ENCODE measurements around the gene ADTRP.

Gene ADTRP

GRCh38 chr6:11754625-11755271, 23.9 kb downstream of the ADTRP start:
- DNase-seq: no peak

- DNase-seq: no peak
These were observed 24.8 kb downstream of the ADTRP start for GRCh38 chr6:11753798-11754197.

- DNase-seq: no peak
These were observed 26.2 kb downstream of the ADTRP start for GRCh38 chr6:11752360-11752759.

- no peak for DNase-seq
These were observed 27.9 kb downstream of the ADTRP start for GRCh38 chr6:11750682-11751081.

- DNase-seq: no peak
These were observed 29.9 kb downstream of the ADTRP start for GRCh38 chr6:11748591-11749210.

- DNase-seq: no peak
These were observed 31.6 kb downstream of the ADTRP start for GRCh38 chr6:11747021-11747420.

- no peak for DNase-seq
These were observed 33.9 kb downstream of the ADTRP start for GRCh38 chr6:11744753-11745152.

- DNase-seq: no peak
These were observed 34.5 kb downstream of the ADTRP start for GRCh38 chr6:11744101-11744500.

- DNase-seq: no peak
These were observed 37.7 kb downstream of the ADTRP start for GRCh38 chr6:11740875-11741274.

- no peak for DNase-seq
These were observed 39.8 kb downstream of the ADTRP start for GRCh38 chr6:11738661-11739375.

GRCh38 chr6:11738234-11738633, 40.4 kb downstream of the ADTRP start:
- no peak for DNase-seq

- no peak for DNase-seq
These were observed 42.0 kb downstream of the ADTRP start for GRCh38 chr6:11736601-11737000.

GRCh38 chr6:11734861-11735613, 43.6 kb downstream of the ADTRP start:
- DNase-seq: no peak

GRCh38 chr6:11732036-11732631, 46.5 kb downstream of the ADTRP start:
- DNase-seq: no peak

GRCh38 chr6:11731423-11731822, 47.2 kb downstream of the ADTRP start:
- DNase-seq: no peak

GRCh38 chr6:11730641-11731040, 48.0 kb downstream of the ADTRP start:
- DNase-seq: no peak

- DNase-seq: no peak
These were observed 49.5 kb downstream of the ADTRP start for GRCh38 chr6:11729076-11729475.

- no peak for DNase-seq
These were observed 50.3 kb downstream of the ADTRP start for GRCh38 chr6:11727998-11728961.

- no peak for DNase-seq
These were observed 51.1 kb downstream of the ADTRP start for GRCh38 chr6:11727346-11727997.

- no peak for DNase-seq
These were observed 54.3 kb downstream of the ADTRP start for GRCh38 chr6:11724286-11724685.

All from NCI-H1930 (cell line).